ENCODE results near the gene IDH3B.
"Not testable (repeated sequence)": the region's sequence is repeated elsewhere in the genome, so short reads cannot be mapped to it uniquely, and the experiment has no call there.

The IDH3B gene

DNA sequence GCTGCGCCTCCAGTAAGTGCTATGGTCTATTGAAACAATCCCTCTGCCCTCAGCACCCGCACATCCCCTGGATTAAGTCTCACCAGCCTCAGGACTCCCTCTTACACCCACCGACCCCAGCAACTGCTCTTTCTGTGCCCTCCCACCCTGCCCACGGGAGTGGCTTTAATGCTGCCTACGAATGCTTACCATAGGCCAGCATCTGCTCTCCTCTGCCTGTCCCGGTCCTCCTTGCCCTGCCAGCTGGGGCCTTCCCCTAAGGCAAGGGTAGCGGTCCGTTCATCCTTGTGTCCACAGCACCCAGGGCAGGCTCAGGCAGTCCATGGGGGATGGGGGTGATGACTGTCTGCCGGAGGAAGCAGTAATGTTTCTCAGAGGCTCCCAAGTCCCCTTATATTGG is 32.6 kb upstream of the IDH3B start:
- no peak overlapping the region for H3K18ac ChIP-seq (ENCODE audit: low read length)
- H3K79me2 ChIP-seq (ENCODE audit: control insufficient read depth, insufficient read depth, low read length), result no peaks in the 10 kb centered on the region
- no peak overlapping the region for H4K8ac ChIP-seq (ENCODE audit: low read depth, low read length)
- WGBS (ENCODE audit: extremely low coverage, insufficient coverage, low lambda C conversion rate), result no CpG with 5 or more reads among the region's 9 CpGs
- H3K56ac ChIP-seq (ENCODE audit: low read length), result no peak overlapping the region
- no peak overlapping the region for H4K5ac ChIP-seq (ENCODE audit: low read length)
- no peak overlapping the region for H2BK5ac ChIP-seq (ENCODE audit: low read length)
- no peak overlapping the region for H3K9ac ChIP-seq (ENCODE audit: low read length)
- no peaks in the 10 kb centered on the region for H3K36me3 ChIP-seq (ENCODE audit: control insufficient read depth, insufficient read depth, low read length)
- no peak overlapping the region for H2BK15ac ChIP-seq (replicated peaks; ENCODE audit: low read depth)
- no peak overlapping the region for H3K4me2 ChIP-seq (ENCODE audit: low read length)
- no peak for DNase-seq
- H2AK5ac ChIP-seq (ENCODE audit: low read length), result no peak overlapping the region
- H3K4ac ChIP-seq (ENCODE audit: low read depth, low read length), result no peak overlapping the region
- H3K4me1 ChIP-seq (ENCODE audit: control insufficient read depth, low read depth, low read length), result no peaks in the 10 kb centered on the region
- H3K27ac ChIP-seq (ENCODE audit: low read depth, low read length), result no peak overlapping the region
- no peaks in the 10 kb centered on the region for H3K79me1 ChIP-seq (ENCODE audit: low read length)
- peaks cover 41% of the 10 kb centered on the region for H3K27me3 ChIP-seq (ENCODE audit: insufficient read depth, low read length, poor library complexity)
- H3K4me3 ChIP-seq (ENCODE audit: low read length), result no peak overlapping the region
- H3K23ac ChIP-seq (ENCODE audit: low read length), result no peak overlapping the region
- H2BK120ac ChIP-seq (ENCODE audit: low read depth, low read length), result no peak overlapping the region

DNA sequence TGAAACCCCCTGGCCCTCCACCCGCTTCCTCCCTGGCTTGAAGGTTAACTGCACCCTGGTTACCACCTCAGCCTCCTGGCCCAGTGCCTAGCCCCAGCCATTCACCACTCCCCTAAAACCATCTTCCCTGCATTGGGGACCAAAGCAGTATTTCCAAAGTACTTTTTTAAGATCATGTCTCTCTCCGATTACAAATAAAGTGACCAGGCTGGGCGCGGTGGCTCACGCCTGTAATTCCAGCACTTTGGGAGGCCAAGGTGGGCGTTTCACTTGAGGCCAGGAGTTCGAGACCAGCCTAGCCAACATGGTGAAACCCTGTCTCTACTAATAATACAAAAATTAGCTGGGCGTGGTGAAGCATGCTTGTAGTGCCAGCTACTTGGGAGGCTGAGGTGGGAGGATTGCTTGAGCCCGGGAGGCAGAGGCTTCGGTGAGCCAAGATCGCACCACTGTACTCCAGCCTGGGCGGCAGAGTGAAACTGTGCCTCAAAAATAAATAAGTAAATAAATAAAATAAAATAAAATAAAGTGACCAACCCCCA is 32.0 kb upstream of the IDH3B start:
- H3K18ac ChIP-seq (ENCODE audit: low read length); H3K27ac ChIP-seq (ENCODE audit: low read depth, low read length); H3K23ac ChIP-seq (ENCODE audit: low read length); H4K5ac ChIP-seq (ENCODE audit: low read length); H2BK5ac ChIP-seq (ENCODE audit: low read length); H3K4me2 ChIP-seq (ENCODE audit: low read length); H3K79me2 ChIP-seq (ENCODE audit: control insufficient read depth, insufficient read depth, low read length); H2AK5ac ChIP-seq (ENCODE audit: low read length); H2BK15ac ChIP-seq (replicated peaks; ENCODE audit: low read depth); H3K4ac ChIP-seq (ENCODE audit: low read depth, low read length); H3K9ac ChIP-seq (ENCODE audit: low read length); H3K79me1 ChIP-seq (ENCODE audit: low read length); H4K8ac ChIP-seq (ENCODE audit: low read depth, low read length); H2BK120ac ChIP-seq (ENCODE audit: low read depth, low read length); H3K4me3 ChIP-seq (ENCODE audit: low read length); H3K56ac ChIP-seq (ENCODE audit: low read length); H3K36me3 ChIP-seq (ENCODE audit: control insufficient read depth, insufficient read depth, low read length); H3K4me1 ChIP-seq (ENCODE audit: control insufficient read depth, low read depth, low read length); DNase-seq: not testable (repeated sequence)
- no CpG with 5 or more reads among the region's 12 CpGs for WGBS (ENCODE audit: extremely low coverage, insufficient coverage, low lambda C conversion rate)
- H3K27me3 ChIP-seq (ENCODE audit: insufficient read depth, low read length, poor library complexity), result peaks cover 47% of the 10 kb centered on the region

DNA sequence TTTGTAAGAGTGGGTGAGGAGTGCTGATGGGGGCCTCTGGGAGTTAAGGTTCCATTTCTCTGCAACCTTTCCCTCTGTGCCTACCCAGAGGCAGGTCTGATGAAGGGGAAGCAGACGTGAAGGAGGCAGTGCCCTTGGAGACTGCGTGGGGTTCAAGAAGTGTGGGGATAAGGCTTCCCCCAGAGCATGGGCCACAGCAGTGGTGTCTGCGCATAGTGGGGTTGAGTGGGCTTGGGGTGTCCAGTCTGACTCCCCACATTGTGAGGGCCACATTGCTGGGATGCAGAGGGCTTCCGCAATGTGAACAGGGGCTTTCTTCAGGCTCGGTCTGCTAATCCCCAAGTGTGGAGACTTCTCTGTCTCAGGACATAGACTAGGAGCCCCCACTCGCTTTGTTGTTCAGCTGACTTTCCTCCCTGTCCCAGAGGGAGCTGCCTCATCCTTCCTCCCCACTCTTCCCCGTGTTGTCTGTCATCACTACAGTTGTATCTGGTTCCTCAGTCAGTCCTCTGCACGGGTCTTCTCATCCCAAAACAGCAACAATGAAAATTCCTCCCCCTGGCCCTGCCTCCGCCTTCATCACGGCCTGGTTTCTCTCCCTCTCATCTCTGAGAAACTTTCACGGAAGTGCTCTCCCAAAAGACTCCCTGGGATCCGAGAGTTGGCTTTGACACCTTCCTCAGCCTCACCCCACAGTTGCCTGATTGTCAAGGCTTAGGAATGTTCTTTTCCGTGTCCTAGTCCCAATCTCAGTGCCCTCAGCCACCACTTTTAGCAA is 31.4 kb upstream of the IDH3B start:
- H3K4me3 ChIP-seq (ENCODE audit: low read length), result no peak overlapping the region
- H3K27me3 ChIP-seq (ENCODE audit: insufficient read depth, low read length, poor library complexity), result peaks cover 54% of the 10 kb centered on the region
- H2BK15ac ChIP-seq (replicated peaks; ENCODE audit: low read depth), result no peak overlapping the region
- H3K36me3 ChIP-seq (ENCODE audit: control insufficient read depth, insufficient read depth, low read length), result no peaks in the 10 kb centered on the region
- DNase-seq, result no peak
- no peak overlapping the region for H3K4me2 ChIP-seq (ENCODE audit: low read length)
- no peak overlapping the region for H3K56ac ChIP-seq (ENCODE audit: low read length)
- H2BK120ac ChIP-seq (ENCODE audit: low read depth, low read length), result no peak overlapping the region
- no peak overlapping the region for H4K5ac ChIP-seq (ENCODE audit: low read length)
- no peak overlapping the region for H2AK5ac ChIP-seq (ENCODE audit: low read length)
- no peak overlapping the region for H2BK5ac ChIP-seq (ENCODE audit: low read length)
- WGBS (ENCODE audit: extremely low coverage, insufficient coverage, low lambda C conversion rate), result no CpG with 5 or more reads among the region's 13 CpGs
- H3K79me1 ChIP-seq (ENCODE audit: low read length), result no peaks in the 10 kb centered on the region
- H3K18ac ChIP-seq (ENCODE audit: low read length), result no peak overlapping the region
- no peaks in the 10 kb centered on the region for H3K4me1 ChIP-seq (ENCODE audit: control insufficient read depth, low read depth, low read length)
- H3K79me2 ChIP-seq (ENCODE audit: control insufficient read depth, insufficient read depth, low read length), result no peaks in the 10 kb centered on the region
- no peak overlapping the region for H3K23ac ChIP-seq (ENCODE audit: low read length)
- no peak overlapping the region for H3K4ac ChIP-seq (ENCODE audit: low read depth, low read length)
- H3K27ac ChIP-seq (ENCODE audit: low read depth, low read length), result no peak overlapping the region
- H4K8ac ChIP-seq (ENCODE audit: low read depth, low read length), result no peak overlapping the region
- no peak overlapping the region for H3K9ac ChIP-seq (ENCODE audit: low read length)

DNA sequence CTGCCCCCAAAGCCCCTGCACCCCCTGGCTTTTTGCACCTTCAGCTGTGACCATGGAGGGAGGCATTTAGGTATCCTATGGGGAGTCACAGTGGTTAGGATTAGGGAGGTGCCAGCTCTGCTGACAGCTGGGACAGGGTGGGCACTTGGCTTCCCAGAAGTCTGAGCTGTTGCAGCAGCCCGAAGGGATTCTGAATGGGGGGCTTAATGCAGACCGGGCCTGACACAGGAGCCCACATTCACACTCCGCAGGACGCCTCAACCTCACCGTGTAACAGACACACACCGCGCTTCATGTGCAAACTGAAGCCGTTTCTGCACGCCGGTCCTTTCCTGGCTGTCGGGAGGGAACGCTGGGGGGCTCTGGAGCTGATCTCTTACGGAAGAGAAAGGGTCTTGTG is 30.5 kb upstream of the IDH3B start:
- Histone ChIP-seq H3K79me2 (ENCODE audit: control insufficient read depth, insufficient read depth, low read length) (no peaks in the 10 kb centered on the region), H3K9ac (ENCODE audit: low read length) (no peak overlapping the region), H3K36me3 (ENCODE audit: control insufficient read depth, insufficient read depth, low read length) (no peaks in the 10 kb centered on the region), H3K4me3 (ENCODE audit: low read length) (no peak overlapping the region), H3K4ac (ENCODE audit: low read depth, low read length) (no peak overlapping the region), H3K18ac (ENCODE audit: low read length) (no peak overlapping the region), H3K27ac (ENCODE audit: low read depth, low read length) (no peak overlapping the region), H4K5ac (ENCODE audit: low read length) (no peak overlapping the region), H2BK5ac (ENCODE audit: low read length) (no peak overlapping the region), H3K79me1 (ENCODE audit: low read length) (no peaks in the 10 kb centered on the region), H3K56ac (ENCODE audit: low read length) (no peak overlapping the region), H3K23ac (ENCODE audit: low read length) (no peak overlapping the region), H3K27me3 (ENCODE audit: insufficient read depth, low read length, poor library complexity) (peaks cover 60% of the 10 kb centered on the region), H4K8ac (ENCODE audit: low read depth, low read length) (no peak overlapping the region), H2BK15ac (replicated peaks; ENCODE audit: low read depth) (no peak overlapping the region), H2BK120ac (ENCODE audit: low read depth, low read length) (no peak overlapping the region), H3K4me1 (ENCODE audit: control insufficient read depth, low read depth, low read length) (no peaks in the 10 kb centered on the region), H3K4me2 (ENCODE audit: low read length) (no peak overlapping the region), H2AK5ac (ENCODE audit: low read length) (no peak overlapping the region)
- no peak for DNase-seq
- whole genome bisulfite sequencing (ENCODE audit: extremely low coverage, insufficient coverage, low lambda C conversion rate), result no CpG with 5 or more reads among the region's 13 CpGs

DNA sequence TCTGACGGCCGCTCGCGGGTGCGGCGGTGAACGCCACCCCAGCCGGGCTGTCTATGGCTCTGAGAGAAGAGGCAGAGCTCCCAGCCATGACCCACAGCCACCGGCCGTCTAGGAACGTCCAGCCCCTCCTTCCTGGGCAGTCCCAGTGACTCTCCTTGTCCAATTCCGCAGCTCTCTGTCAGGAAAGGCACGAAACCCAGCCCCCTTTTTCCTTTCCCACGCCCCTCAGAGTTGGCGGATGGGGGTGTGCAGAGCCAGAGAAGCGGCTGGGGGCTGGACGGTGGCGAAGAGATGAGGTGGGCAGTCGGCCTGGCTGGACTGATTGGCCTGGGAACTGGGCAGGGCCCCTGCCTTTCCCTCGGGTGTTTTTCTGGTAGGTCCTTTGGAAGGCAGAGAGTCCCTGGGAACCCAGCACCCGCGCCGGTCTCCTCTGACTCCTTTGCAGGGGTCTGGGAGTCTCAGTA is 30.0 kb upstream of the IDH3B start:
- DNase-seq, result no peak
- Histone ChIP-seq H2AK5ac (ENCODE audit: low read length) (no peak overlapping the region), H3K23ac (ENCODE audit: low read length) (no peak overlapping the region), H3K4me2 (ENCODE audit: low read length) (no peak overlapping the region), H3K56ac (ENCODE audit: low read length) (no peak overlapping the region), H2BK5ac (ENCODE audit: low read length) (no peak overlapping the region), H2BK15ac (replicated peaks; ENCODE audit: low read depth) (no peak overlapping the region), H4K8ac (ENCODE audit: low read depth, low read length) (no peak overlapping the region), H3K4ac (ENCODE audit: low read depth, low read length) (no peak overlapping the region), H3K36me3 (ENCODE audit: control insufficient read depth, insufficient read depth, low read length) (no peaks in the 10 kb centered on the region), H4K5ac (ENCODE audit: low read length) (no peak overlapping the region), H2BK120ac (ENCODE audit: low read depth, low read length) (no peak overlapping the region), H3K4me1 (ENCODE audit: control insufficient read depth, low read depth, low read length) (no peaks in the 10 kb centered on the region), H3K27ac (ENCODE audit: low read depth, low read length) (no peak overlapping the region), H3K9ac (ENCODE audit: low read length) (no peak overlapping the region), H3K79me1 (ENCODE audit: low read length) (no peaks in the 10 kb centered on the region), H3K18ac (ENCODE audit: low read length) (no peak overlapping the region), H3K27me3 (ENCODE audit: insufficient read depth, low read length, poor library complexity) (peaks cover 65% of the 10 kb centered on the region), H3K4me3 (ENCODE audit: low read length) (no peak overlapping the region), H3K79me2 (ENCODE audit: control insufficient read depth, insufficient read depth, low read length) (no peaks in the 10 kb centered on the region)
- WGBS (ENCODE audit: extremely low coverage, insufficient coverage, low lambda C conversion rate), result no CpG with 5 or more reads among the region's 23 CpGs

Measured in mesendoderm (in vitro differentiated cells).